Left lung (tissue), 10 donors: ENCODE measurements around the gene MARK2. TPM values are rescaled to one million over a fixed set of nuclear protein-coding genes. Genes with fewer than 3 reads are reported as not detected.
A peak's percentile ranks its signal among the peaks of the same experiment; 100 is the strongest.

Experiments
- ATAC-seq: fragments of 200-7000 bp; cut with Tn5 transposase; one replicate; pipeline ENCODE4 v1.9.1; 2020; ENCODE audit warnings: moderate library complexity
- DNase-seq, 4 donors: peaks; one replicate each; pipeline ENCODE4 v3.0.0-alpha.2; 2013 to 2020
- H3K27ac ChIP-seq, 2 donors: fragments of 200-600 bp; sonication (generic) in 1 of 2; one replicate each; pipeline versions ENCODE4 v1.5.0 to v1.8.0; 2020 to 2021
- H3K27me3 ChIP-seq, 2 donors: fragments of 200-600 bp; sonication (generic) in 1 of 2; one replicate each; pipeline versions ENCODE4 v1.5.0 to v1.8.0; 2020 to 2021
- H3K36me3 ChIP-seq, 2 donors: fragments of 200-600 bp; sonication (generic) in 1 of 2; one replicate each; pipeline versions ENCODE4 v1.5.0 to v1.8.0; 2020 to 2021
- H3K4me1 ChIP-seq, 2 donors: fragments of 200-600 bp; one replicate each; pipeline ENCODE4 v1.8.0; 2021
- H3K4me3 ChIP-seq, 2 donors: fragments of 200-600 bp; sonication (generic) in 1 of 2; one replicate each; pipeline versions ENCODE4 v1.5.0 to v1.8.0; 2020 to 2021; ENCODE audit warnings: mild to moderate bottlenecking in 1 of 2
- H3K9me3 ChIP-seq, 2 donors: fragments of 200-600 bp; sonication (generic) in 1 of 2; one replicate each; pipeline versions ENCODE4 v1.5.0 to v1.8.0; 2020 to 2021
- intact Hi-C, 2 donors: fragments of 100-400 bp; cut with DNase I; formaldehyde crosslinking; loops; one replicate each; pipeline versions ENCODE4 v1.11.2 to v1.14.2; 2022
- polyA plus RNA-seq, 6 donors: library from polyadenylated mRNA; unstranded; fragments of 120-200 nt; gene quantifications; one replicate each; pipeline ENCODE4 v1.2.1, GENCODE V29; 2013; ENCODE audit not compliant: insufficient read length in 6 of 6
- total RNA-seq, 2 donors: library from RNA; stranded (reverse); fragmentation: NEBNext Ultra II Directional; extraction: Animal tissue kit (Norgen Biotek cat#: 25700); gene quantifications; one replicate each; pipeline ENCODE4 v1.2.1, GENCODE V29; 2021
- TF ChIP-seq, protein P1 (sequence below), 2 donors: fragments of 200-600 bp; sonication (generic) in 1 of 2; IDR thresholded peaks; one replicate each; pipeline versions ENCODE4 v1.5.0 to v1.8.0; 2021; ENCODE audit warnings: antibody characterized with exemption in 2 of 2
- donor health status: DM: no; HTN: yes; CAD: no.
- donor health status: DM: no; HTN: no; CAD: no.

Gene MARK2
- total and polyA plus RNA-seq, 8 donors, result 29.0 to 45.5 (median 33.6) TPM

DNA sequence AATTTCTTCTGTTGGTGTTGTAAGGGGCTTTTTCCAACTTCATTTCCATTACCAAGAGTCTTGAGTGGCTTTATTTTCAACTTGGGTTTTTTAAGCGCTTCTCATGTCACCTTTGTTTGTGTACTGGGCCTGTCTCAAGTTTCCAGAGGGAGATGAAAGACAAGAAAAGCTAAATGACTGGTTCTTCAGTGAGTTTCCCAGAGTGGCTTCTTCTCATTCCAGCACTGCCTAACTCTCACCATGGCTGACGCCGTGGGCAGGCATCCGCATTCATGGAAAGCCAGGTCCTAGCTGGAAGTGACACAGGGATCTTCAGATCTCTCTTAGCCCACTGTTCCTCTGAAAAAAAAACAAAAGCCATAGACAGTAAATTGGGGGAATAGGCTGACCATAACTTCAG lies 28.6 kb downstream of the MARK2 start:
- ATAC-seq, result no peak
- peaks cover 0 to 3% of the 10 kb centered on the region in 2 donors for H3K36me3 ChIP-seq
- peaks cover 63 to 98% of the 10 kb centered on the region in 2 donors for H3K4me1 ChIP-seq
- H3K9me3 ChIP-seq, result no peaks in the 10 kb centered on the region
- TF ChIP-seq, protein P1, sequence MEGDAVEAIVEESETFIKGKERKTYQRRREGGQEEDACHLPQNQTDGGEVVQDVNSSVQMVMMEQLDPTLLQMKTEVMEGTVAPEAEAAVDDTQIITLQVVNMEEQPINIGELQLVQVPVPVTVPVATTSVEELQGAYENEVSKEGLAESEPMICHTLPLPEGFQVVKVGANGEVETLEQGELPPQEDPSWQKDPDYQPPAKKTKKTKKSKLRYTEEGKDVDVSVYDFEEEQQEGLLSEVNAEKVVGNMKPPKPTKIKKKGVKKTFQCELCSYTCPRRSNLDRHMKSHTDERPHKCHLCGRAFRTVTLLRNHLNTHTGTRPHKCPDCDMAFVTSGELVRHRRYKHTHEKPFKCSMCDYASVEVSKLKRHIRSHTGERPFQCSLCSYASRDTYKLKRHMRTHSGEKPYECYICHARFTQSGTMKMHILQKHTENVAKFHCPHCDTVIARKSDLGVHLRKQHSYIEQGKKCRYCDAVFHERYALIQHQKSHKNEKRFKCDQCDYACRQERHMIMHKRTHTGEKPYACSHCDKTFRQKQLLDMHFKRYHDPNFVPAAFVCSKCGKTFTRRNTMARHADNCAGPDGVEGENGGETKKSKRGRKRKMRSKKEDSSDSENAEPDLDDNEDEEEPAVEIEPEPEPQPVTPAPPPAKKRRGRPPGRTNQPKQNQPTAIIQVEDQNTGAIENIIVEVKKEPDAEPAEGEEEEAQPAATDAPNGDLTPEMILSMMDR (IDR thresholded peaks at IDR 0.05), result no peak
- no peaks in the 10 kb centered on the region for H3K27me3 ChIP-seq
- DNase-seq, result no peak
- peak overlapping the region; percentile 19 to 63 for H3K27ac ChIP-seq
- intact Hi-C loops, result no loop called here
- no peak overlapping the region for H3K4me3 ChIP-seq

DNA sequence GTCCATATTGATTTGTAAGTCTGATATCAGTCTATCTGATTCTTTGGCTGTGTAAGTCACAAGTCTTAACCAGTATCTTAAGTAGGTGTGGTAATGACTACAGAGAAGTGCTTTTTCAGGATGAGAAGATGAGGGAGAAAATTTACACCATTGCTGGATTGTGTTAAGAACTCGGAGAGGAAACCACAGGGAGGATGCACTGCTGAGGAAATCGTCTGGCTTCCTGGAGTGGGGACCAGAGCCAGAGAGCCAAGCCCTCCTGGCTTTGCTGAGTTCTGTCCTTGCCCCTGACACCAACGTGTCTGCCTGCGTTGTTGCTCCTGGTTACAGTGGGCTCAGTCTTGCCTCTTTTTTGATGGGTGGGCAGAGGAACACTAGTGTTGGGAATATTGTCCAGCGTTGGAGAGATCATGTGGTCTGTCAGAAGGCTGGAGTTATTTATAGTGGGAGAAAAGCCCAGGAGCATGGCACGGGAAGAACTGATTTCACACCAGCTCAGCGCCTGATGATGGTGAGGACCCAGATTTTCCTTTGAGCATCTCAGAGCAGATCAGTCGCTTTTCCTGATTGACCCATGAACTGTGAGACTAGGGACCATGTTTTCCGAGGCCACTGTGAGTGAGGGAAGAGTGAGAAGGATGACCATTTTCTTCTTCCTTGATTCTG lies 29.6 kb downstream of the MARK2 start:
- Histone ChIP-seq H3K27me3 (no peaks in the 10 kb centered on the region), H3K27ac (peak overlapping the region in 1 of 2 donors; percentile 63), H3K4me1 (peaks cover 65 to 98% of the 10 kb centered on the region in 2 donors), H3K9me3 (no peaks in the 10 kb centered on the region), H3K36me3 (no peaks in the 10 kb centered on the region), H3K4me3 (no peak overlapping the region)
- intact Hi-C loops, result no loop called here
- no peak for DNase-seq
- ATAC-seq, result no peak
- TF ChIP-seq, protein P1 (IDR thresholded peaks at IDR 0.05), result no peak

DNA sequence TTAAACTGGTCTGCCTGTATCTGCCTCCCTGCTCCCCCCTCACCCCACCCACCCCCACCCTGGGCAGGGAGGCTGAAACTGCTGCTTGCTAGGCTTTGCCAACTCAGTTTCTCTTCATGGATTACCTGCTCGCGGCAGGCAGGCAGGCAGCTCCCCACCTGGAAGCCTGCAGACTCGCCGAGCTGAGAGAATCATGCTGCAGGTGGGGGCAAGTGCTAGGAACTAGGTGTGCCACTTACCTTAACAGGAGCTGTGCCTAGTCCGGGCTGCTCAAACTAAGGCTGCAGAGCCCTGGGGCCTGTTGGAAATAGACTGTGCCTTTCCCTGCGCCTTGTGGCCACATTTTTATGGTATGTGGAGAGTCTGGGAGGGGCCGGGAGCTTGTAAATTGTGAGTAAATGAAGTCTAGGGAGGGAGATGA lies 30.3 kb downstream of the MARK2 start:
- DNase-seq (no peak), ATAC-seq (peak; percentile 2)
- Histone ChIP-seq H3K36me3 (no peaks in the 10 kb centered on the region), H3K27me3 (no peaks in the 10 kb centered on the region), H3K4me3 (no peak overlapping the region), H3K9me3 (no peaks in the 10 kb centered on the region), H3K27ac (peak overlapping the region; percentile 19 to 63), H3K4me1 (peaks cover 70 to 98% of the 10 kb centered on the region in 2 donors)
- TF ChIP-seq, protein P1 (IDR thresholded peaks at IDR 0.05), result no peak
- intact Hi-C loops, result no loop called here

DNA sequence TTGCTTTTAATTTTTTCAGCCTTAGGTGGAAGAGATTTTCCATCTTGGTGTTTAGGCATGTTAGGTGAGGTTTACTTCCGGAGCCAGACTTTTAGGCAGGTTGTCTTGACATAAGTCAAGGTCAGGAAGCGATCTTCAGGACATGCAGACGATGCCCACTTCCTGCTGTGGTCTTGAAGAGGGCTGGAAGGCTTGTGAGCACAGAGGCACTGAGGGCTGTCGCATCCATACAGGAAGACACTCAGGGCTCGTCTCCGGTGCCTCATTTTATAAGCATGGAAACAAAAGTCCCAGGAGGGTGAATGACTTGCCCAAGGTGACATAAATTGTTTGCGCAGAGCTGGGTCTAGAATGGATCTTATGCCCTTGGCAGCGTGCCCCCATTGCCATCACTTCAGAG lies 30.8 kb downstream of the MARK2 start:
- Histone ChIP-seq H3K4me3 (no peak overlapping the region), H3K27me3 (no peaks in the 10 kb centered on the region), H3K4me1 (peaks cover 74 to 98% of the 10 kb centered on the region in 2 donors), H3K27ac (peak overlapping the region; percentile 19 to 63), H3K36me3 (no peaks in the 10 kb centered on the region), H3K9me3 (no peaks in the 10 kb centered on the region)
- intact Hi-C loops, result no loop called here
- TF ChIP-seq, protein P1 (IDR thresholded peaks at IDR 0.05), result no peak
- no peak for ATAC-seq
- no peak for DNase-seq

DNA sequence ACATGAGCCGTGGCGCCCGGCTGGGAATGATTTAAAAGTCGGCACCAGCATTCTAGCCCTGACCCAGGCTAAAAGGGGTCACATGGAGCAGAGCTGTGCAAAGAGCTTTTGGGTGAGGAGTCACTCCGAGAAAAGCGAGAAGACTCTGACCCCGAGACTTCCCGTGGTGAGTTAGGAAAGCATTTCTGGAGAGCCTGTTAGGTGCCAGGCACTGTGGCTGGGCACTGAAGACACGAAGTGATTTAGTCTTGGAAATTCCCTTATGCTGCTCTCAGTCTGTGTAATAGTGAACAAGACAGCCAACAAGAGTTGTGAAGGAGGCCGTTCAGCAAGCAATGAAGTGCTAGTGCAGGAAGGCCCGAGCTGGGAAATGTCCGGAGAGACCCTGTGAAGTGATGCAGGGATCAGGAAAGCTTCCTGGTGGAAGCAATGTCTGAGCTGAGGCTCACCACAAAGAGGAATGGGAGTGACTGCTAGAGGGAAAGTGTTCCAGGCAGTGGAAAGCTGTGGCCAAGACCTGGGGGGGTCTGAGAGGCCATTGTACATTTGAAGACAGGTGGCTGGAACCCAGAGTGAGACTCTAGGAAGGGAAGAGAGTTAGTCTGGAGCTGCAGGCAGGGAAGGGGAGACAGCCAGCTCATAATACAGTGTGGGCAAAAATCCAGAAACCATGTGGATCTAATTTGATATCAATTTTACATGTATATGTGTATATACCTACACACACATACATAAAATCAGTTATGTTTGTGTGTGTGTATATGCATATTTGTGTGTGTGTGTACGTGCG lies 31.6 kb downstream of the MARK2 start:
- peak overlapping the region; percentile 10 to 63 for H3K27ac ChIP-seq
- H3K36me3 ChIP-seq, result no peaks in the 10 kb centered on the region
- DNase-seq, result no peak
- no peak for ATAC-seq
- no peak overlapping the region for H3K4me3 ChIP-seq
- intact Hi-C loops, result no loop called here
- no peaks in the 10 kb centered on the region for H3K27me3 ChIP-seq
- TF ChIP-seq, protein P1 (IDR thresholded peaks at IDR 0.05), result no peak
- H3K4me1 ChIP-seq, result peaks cover 68 to 97% of the 10 kb centered on the region in 2 donors
- H3K9me3 ChIP-seq, result no peaks in the 10 kb centered on the region
